GM20000 (cell line): ENCODE data around the gene SHMT2.
"Not testable (repeated sequence)": the region's sequence is repeated elsewhere in the genome, so short reads cannot be mapped to it uniquely, and the experiment has no call there.

Source experiments
- DNase-seq: peaks from one replicate; pipeline ENCODE4 v3.0.0; 2012; ENCODE audit warnings: low spot score
- TF ChIP-seq, protein P1 (sequence below): IDR thresholded peaks from 2 replicates; pipeline ENCODE4 v1.5.1; 2012; ENCODE audit warnings: mild to moderate bottlenecking, control low read depth; ENCODE audit errors: extremely low read depth, missing control alignments

SHMT2 gene

DNA sequence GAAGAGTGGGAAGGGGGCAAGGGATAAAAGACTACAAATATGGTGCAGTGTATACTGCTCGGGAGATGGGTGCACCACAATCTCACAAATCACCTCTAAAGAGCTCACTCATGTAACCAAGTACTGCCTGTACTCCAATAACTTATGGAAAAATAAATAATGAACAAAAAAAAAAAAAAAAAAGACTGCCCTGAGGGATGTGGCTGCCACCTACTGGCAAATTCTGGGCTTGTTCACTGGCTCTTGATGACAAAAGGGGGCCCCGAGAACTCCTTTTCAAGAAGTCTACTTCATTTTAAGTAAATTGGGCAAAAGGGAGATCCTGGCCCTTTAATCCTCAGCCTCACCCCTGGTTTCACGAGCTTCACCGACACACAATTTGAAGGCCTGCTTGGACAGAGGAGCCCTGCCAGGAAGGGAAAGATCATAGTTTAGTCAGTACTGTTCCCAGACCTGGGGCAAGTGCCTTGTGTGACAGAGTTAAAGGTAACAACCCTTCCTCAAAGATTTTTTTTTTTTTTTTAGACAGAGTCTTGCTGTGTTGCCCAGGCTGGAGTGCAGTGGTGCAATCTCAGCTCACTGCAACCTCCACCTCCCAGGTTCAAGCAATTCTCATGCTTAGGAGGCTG lies 47.5 kb downstream of the SHMT2 start:
- no peak for DNase-seq
- TF ChIP-seq, protein P1, sequence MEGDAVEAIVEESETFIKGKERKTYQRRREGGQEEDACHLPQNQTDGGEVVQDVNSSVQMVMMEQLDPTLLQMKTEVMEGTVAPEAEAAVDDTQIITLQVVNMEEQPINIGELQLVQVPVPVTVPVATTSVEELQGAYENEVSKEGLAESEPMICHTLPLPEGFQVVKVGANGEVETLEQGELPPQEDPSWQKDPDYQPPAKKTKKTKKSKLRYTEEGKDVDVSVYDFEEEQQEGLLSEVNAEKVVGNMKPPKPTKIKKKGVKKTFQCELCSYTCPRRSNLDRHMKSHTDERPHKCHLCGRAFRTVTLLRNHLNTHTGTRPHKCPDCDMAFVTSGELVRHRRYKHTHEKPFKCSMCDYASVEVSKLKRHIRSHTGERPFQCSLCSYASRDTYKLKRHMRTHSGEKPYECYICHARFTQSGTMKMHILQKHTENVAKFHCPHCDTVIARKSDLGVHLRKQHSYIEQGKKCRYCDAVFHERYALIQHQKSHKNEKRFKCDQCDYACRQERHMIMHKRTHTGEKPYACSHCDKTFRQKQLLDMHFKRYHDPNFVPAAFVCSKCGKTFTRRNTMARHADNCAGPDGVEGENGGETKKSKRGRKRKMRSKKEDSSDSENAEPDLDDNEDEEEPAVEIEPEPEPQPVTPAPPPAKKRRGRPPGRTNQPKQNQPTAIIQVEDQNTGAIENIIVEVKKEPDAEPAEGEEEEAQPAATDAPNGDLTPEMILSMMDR = no peak

DNA sequence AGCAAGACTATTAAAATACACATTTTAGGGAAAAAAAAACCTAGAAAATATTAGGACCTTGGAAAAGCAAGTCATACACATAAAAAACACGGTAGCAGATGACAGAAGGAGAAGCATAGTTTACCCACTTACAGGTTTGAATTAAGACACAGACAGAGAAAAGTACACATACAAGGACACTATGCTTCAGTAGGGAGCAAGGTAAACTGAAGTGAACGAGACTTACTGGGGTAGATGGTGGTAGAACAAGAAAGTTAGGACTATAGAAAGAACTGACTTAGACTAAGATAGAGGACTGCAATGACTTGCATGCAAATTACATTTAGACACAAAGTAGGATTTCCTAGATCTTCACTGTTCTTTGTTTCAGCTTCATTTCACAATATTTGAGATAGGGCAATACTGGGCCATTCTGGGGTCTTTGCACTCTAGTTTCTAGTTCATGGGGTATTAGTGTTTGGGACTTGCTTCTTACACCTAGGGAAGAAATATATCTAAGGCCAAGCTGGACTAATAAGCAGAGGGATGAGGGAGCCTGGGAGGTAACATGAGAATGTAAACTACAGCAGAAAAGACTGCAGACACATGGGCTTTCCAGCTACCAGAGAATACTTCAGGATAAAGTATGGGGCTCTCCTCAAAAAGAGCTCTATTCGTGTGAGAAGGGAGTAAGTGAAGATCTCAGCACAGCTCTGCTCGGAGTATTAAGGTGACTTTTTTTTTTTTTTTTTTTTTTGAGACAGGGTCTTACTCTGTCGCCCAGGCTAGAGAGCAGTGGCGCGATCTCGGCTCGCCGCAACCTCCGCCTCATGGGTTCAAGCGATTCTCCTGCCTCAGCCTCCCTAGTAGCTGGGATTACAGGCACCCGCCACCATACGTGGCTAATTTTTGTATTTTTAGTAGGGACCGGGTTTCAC lies 49.2 kb downstream of the SHMT2 start:
- TF ChIP-seq, protein P1 = no peak
- DNase-seq = no peak

DNA sequence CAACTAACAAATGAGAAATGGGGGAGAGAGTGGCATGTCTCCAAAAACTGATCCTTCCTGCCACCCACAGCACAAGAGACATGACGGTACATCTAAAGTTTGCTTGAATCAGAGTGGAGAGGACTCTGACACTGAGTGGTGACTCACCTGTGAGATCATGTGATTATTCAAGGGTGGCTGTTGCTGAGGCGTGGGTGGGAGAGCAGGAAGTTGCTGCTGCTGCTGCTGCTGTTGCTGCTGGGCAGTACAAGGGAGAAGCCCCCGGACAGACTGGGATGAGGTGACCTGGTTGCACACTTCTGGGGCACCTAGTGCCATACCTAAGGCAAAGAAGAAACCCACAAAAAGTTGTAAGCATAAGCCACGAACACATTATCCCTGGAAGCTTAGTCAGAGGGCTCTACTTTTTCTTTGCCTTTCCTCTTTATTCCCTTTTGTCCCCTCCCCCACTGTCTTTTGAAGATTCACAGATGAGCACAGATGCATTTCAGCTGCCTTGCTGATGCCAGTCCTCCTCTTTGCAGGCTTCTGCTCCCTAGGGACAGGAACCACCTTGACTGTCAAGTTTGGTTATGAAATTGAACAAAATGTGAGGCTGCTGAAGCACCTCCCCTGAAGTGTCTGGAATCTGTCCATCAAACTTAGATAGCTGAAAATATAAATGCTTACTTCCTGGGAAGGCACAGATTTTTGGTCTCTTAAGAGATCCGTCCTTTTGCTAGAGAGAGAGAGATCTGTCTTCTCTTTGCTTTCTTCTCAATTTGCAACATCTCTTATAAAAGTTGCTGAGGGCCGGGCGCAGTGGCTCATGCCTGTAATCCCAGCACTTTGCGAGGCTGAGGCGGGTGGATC lies 50.9 kb downstream of the SHMT2 start:
- DNase-seq = peak; percentile 77
- TF ChIP-seq, protein P1 = no peak

DNA sequence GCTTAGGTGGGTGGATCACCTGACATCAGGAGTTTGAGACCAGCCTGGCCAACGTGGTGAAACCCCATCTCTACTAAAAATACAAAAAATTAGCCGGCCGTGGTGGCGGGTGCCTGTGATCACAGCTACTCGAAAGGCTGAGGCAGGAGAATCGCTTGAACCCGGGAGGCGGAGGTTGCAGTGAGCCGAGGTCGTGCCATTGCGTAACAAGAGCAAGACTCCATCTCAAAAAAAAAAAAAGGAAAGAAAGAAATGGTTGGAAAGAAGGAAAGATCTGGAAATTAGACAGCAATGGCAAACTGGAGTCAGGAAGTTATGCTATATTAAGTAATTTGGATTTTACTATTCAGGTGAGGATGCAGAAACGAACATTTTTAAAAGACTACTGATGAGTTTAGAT lies 52.6 kb downstream of the SHMT2 start:
- DNase-seq = not testable (repeated sequence)
